ENCODE data around the gene LRP8. TPM values are rescaled to one million over a fixed set of nuclear protein-coding genes. Genes with fewer than 3 reads are reported as not detected.

Gene LRP8
- total RNA-seq, 1 experiment from 2014 or later: 28.6 TPM

- no peaks in the 10 kb centered on the region for H3K9me3 ChIP-seq (ENCODE audit: control insufficient read depth, insufficient read depth, low read depth, low read length)
- TF ChIP-seq POLR2AphosphoS5 (IDR thresholded peaks at IDR 0.05; ENCODE audit: low read depth, low read length) (no peak), REST (IDR thresholded peaks at IDR 0.05; ENCODE audit: insufficient read depth in 1 of 2, low read depth in 2 of 2, low read length in 1 of 2) (no peak), SIN3A (IDR thresholded peaks at IDR 0.05; ENCODE audit: borderline replicate concordance, insufficient read depth, low read depth, low read length) (no peak), TCF7L2 (IDR thresholded peaks at IDR 0.05; ENCODE audit: low read depth, low read length) (no peak), CTCF (IDR thresholded peaks at IDR 0.05) (no peak)
- no peaks in the 10 kb centered on the region for H3K27me3 ChIP-seq (ENCODE audit: control insufficient read depth, insufficient read depth, low read length)
- ChIA-PET POLR2A (interaction anchor here (1.2 kb wide), 1 partner anchor 14 kb away, joined by 3 read pairs; no protein-coding TSS in a partner anchor), CTCF (no interaction called here)
- H3K4me3 ChIP-seq (ENCODE audit: low read depth in 2 of 2, low read length in 2 of 2): no peak overlapping the region
- no peak for ATAC-seq
- in situ Hi-C loops (cut with HindIII; ENCODE audit: low pct_unique_long_range_greater_than_20kb, low sequenced_read_pairs): no loop called here
- peaks cover 4% of the 10 kb centered on the region; the same call in 1 of the 2 replicates for H3K4me1 ChIP-seq (ENCODE audit: control insufficient read depth, insufficient read depth, low read length)
- H3K27ac ChIP-seq (ENCODE audit: low read length): no peak overlapping the region
- no TSS peak for BruUV-seq (replicated peaks)
- intact Hi-C loops (cut with micrococcal nuclease; ENCODE audit: unreplicated experiment): no loop called here
- no peak for DNase-seq (ENCODE audit: low read depth, low spot score)
- no peaks in the 10 kb centered on the region for H3K36me3 ChIP-seq (ENCODE audit: control insufficient read depth, insufficient read depth, low read length)
These were observed 21.7 kb downstream of the LRP8 start for GRCh38 chr1:53306168-53306567.

- H3K27me3 ChIP-seq (ENCODE audit: control insufficient read depth, insufficient read depth, low read length): no peaks in the 10 kb centered on the region
- POLR2A ChIA-PET: interaction anchor here (1.2 kb wide), 1 partner anchor 14 kb away, joined by 3 read pairs; no protein-coding TSS in a partner anchor
- intact Hi-C loops (cut with micrococcal nuclease; ENCODE audit: unreplicated experiment) (no loop called here), in situ Hi-C loops (cut with HindIII; ENCODE audit: low pct_unique_long_range_greater_than_20kb, low sequenced_read_pairs) (no loop called here)
- DNase-seq (ENCODE audit: low read depth, low spot score) (no peak), ATAC-seq (no peak)
- CTCF ChIA-PET: no interaction called here
- no peaks in the 10 kb centered on the region for H3K36me3 ChIP-seq (ENCODE audit: control insufficient read depth, insufficient read depth, low read length)
- no peak overlapping the region for H3K27ac ChIP-seq (ENCODE audit: low read length)
- H3K4me1 ChIP-seq (ENCODE audit: control insufficient read depth, insufficient read depth, low read length): peaks cover 4% of the 10 kb centered on the region; the same call in 1 of the 2 replicates
- no TSS peak for BruUV-seq (replicated peaks)
- H3K9me3 ChIP-seq (ENCODE audit: control insufficient read depth, insufficient read depth, low read depth, low read length): no peaks in the 10 kb centered on the region
- TF ChIP-seq SIN3A (IDR thresholded peaks at IDR 0.05; ENCODE audit: borderline replicate concordance, insufficient read depth, low read depth, low read length) (no peak), REST (IDR thresholded peaks at IDR 0.05; ENCODE audit: insufficient read depth in 1 of 2, low read depth in 2 of 2, low read length in 1 of 2) (no peak), CTCF (IDR thresholded peaks at IDR 0.05) (no peak), POLR2AphosphoS5 (IDR thresholded peaks at IDR 0.05; ENCODE audit: low read depth, low read length) (no peak), TCF7L2 (IDR thresholded peaks at IDR 0.05; ENCODE audit: low read depth, low read length) (no peak)
- no peak overlapping the region for H3K4me3 ChIP-seq (ENCODE audit: low read depth in 2 of 2, low read length in 2 of 2)
These were observed 22.2 kb downstream of the LRP8 start for GRCh38 chr1:53305650-53306049.
